ENCODE measurements around the gene TOGARAM2. TPM values are rescaled to one million over a fixed set of nuclear protein-coding genes. Genes with fewer than 3 reads are reported as not detected.
A peak's percentile ranks its signal among the peaks of the same experiment; 100 is the strongest.

Gene TOGARAM2
- total and polyA plus RNA-seq, 2 experiments from 2014 or later, result 1.8 TPM

DNA sequence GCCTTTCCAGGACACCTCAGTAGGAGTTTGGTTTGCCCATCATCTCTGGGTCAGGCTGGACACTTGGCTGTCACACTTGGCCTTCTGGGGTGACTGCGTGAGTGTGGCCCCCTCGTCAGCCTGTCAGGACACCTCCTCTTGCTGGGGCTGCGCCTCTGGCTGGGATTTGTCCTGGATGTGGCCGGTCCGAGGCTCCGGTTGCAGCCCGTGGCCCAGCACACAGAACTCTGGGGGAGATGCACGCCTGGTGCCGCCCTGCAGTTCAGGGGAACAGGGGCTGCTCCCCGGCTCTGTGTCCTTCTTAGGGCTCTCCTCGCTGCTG is 83.6 kb downstream of the TOGARAM2 start (continued):
- TF ChIP-seq, protein P1, sequence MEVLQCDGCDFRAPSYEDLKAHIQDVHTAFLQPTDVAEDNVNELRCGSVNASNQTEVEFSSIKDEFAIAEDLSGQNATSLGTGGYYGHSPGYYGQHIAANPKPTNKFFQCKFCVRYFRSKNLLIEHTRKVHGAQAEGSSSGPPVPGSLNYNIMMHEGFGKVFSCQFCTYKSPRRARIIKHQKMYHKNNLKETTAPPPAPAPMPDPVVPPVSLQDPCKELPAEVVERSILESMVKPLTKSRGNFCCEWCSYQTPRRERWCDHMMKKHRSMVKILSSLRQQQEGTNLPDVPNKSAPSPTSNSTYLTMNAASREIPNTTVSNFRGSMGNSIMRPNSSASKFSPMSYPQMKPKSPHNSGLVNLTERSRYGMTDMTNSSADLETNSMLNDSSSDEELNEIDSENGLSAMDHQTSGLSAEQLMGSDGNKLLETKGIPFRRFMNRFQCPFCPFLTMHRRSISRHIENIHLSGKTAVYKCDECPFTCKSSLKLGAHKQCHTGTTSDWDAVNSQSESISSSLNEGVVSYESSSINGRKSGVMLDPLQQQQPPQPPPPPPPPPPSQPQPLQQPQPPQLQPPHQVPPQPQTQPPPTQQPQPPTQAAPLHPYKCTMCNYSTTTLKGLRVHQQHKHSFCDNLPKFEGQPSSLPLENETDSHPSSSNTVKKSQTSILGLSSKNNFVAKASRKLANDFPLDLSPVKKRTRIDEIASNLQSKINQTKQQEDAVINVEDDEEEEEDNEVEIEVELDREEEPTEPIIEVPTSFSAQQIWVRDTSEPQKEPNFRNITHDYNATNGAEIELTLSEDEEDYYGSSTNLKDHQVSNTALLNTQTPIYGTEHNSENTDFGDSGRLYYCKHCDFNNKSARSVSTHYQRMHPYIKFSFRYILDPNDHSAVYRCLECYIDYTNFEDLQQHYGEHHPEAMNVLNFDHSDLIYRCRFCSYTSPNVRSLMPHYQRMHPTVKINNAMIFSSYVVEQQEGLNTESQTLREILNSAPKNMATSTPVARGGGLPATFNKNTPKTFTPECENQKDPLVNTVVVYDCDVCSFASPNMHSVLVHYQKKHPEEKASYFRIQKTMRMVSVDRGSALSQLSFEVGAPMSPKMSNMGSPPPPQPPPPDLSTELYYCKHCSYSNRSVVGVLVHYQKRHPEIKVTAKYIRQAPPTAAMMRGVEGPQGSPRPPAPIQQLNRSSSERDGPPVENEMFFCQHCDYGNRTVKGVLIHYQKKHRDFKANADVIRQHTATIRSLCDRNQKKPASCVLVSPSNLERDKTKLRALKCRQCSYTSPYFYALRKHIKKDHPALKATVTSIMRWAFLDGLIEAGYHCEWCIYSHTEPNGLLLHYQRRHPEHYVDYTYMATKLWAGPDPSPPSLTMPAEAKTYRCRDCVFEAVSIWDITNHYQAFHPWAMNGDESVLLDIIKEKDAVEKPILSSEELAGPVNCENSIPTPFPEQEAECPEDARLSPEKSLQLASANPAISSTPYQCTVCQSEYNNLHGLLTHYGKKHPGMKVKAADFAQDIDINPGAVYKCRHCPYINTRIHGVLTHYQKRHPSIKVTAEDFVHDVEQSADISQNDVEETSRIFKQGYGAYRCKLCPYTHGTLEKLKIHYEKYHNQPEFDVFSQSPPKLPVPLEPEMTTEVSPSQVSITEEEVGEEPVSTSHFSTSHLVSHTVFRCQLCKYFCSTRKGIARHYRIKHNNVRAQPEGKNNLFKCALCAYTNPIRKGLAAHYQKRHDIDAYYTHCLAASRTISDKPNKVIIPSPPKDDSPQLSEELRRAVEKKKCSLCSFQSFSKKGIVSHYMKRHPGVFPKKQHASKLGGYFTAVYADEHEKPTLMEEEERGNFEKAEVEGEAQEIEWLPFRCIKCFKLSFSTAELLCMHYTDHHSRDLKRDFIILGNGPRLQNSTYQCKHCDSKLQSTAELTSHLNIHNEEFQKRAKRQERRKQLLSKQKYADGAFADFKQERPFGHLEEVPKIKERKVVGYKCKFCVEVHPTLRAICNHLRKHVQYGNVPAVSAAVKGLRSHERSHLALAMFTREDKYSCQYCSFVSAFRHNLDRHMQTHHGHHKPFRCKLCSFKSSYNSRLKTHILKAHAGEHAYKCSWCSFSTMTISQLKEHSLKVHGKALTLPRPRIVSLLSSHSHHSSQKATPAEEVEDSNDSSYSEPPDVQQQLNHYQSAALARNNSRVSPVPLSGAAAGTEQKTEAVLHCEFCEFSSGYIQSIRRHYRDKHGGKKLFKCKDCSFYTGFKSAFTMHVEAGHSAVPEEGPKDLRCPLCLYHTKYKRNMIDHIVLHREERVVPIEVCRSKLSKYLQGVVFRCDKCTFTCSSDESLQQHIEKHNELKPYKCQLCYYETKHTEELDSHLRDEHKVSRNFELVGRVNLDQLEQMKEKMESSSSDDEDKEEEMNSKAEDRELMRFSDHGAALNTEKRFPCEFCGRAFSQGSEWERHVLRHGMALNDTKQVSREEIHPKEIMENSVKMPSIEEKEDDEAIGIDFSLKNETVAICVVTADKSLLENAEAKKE (CRISPR knock-in tag; IDR thresholded peaks at IDR 0.05), result no peak
- no peak for TF ChIP-seq NANOG (IDR thresholded peaks at IDR 0.05; ENCODE audit: borderline replicate concordance)
- no peak for TF ChIP-seq EZH2 (IDR thresholded peaks at IDR 0.05; ENCODE audit: low read depth, unreplicated experiment)
- TF ChIP-seq, protein P2, sequence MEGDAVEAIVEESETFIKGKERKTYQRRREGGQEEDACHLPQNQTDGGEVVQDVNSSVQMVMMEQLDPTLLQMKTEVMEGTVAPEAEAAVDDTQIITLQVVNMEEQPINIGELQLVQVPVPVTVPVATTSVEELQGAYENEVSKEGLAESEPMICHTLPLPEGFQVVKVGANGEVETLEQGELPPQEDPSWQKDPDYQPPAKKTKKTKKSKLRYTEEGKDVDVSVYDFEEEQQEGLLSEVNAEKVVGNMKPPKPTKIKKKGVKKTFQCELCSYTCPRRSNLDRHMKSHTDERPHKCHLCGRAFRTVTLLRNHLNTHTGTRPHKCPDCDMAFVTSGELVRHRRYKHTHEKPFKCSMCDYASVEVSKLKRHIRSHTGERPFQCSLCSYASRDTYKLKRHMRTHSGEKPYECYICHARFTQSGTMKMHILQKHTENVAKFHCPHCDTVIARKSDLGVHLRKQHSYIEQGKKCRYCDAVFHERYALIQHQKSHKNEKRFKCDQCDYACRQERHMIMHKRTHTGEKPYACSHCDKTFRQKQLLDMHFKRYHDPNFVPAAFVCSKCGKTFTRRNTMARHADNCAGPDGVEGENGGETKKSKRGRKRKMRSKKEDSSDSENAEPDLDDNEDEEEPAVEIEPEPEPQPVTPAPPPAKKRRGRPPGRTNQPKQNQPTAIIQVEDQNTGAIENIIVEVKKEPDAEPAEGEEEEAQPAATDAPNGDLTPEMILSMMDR (conservative IDR thresholded peaks at IDR 0.05; ENCODE audit: low read depth in 2 of 2), result no peak

DNA sequence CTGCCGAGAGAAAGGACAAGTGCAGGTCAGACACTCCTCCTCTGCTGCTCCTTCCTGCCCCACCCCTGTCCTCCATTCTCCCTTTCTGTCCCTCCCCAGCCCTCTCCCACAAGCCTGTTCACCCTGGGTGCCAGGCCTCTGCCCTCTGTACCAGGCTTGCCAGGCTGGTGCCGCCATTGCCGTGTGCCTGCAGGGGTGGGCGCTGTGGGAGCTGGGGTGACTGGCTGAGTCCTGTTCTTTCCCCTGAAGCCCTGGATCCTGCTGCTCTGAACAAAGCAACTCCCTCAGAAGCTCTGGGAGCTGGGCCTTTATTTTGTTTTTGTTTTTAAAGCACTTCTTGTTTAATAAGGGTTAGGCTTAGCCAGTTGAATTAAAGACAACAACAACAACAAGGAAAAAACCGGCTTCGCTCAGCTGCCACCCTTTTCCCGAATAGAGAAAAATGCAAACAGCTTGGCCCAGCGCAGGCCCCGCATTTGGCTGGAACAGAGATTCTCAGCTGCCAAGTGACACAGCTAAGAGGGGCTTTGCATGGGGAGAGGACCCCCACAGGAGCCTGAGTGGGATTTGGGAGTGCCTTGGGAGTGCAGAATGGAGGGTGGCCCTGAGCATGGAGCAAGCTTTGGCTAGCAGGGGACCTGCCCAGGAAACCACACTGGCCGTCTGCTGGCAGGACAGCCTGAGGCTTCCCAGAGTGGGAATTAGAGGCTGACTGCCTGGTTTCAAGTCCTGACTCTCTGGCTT is 84.1 kb downstream of the TOGARAM2 start:
- Histone ChIP-seq H3K79me2 (replicated peaks; ENCODE audit: insufficient read depth) (no peaks in the 10 kb centered on the region), H2AFZ (peak overlapping the region; percentile 84), H3K4me2 (no peak overlapping the region), H3K4me3 (no peak overlapping the region), H4K20me1 (replicated peaks; ENCODE audit: insufficient read depth) (no peaks in the 10 kb centered on the region), H3K27me3 (ENCODE audit: insufficient read depth) (no peaks in the 10 kb centered on the region), H3K36me3 (ENCODE audit: insufficient read depth) (no peaks in the 10 kb centered on the region), H3K4me1 (ENCODE audit: insufficient read depth) (no peaks in the 10 kb centered on the region; the same call in 1 of the 2 replicates), H3K9me2 (ENCODE audit: insufficient read depth) (no peaks in the 10 kb centered on the region), H3K27ac (ENCODE audit: low read depth) (no peak overlapping the region), H3F3A (replicated peaks; ENCODE audit: low read depth) (no peaks in the 10 kb centered on the region)
- Mint-ChIP-seq H3K4me3 (no peak overlapping the region), H3K36me3 (ENCODE audit: low read depth) (no peaks in the 10 kb centered on the region), H3K27me3 (ENCODE audit: insufficient read depth, low read depth, poor library complexity) (peaks cover 8% of the 10 kb centered on the region), H3K4me1 (peaks cover 17% of the 10 kb centered on the region), H3K27ac (no peak overlapping the region), H3K9me3 (no peaks in the 10 kb centered on the region)
- DNase-seq (ENCODE audit: low spot score), result no peak
- peak; percentile 77 for ATAC-seq
- TF ChIP-seq CREB1 (CRISPR knock-in tag; IDR thresholded peaks at IDR 0.05; ENCODE audit: low read depth) (no peak), ZNF114 (CRISPR knock-in tag; IDR thresholded peaks at IDR 0.05) (no peak), JUNB (IDR thresholded peaks at IDR 0.05; ENCODE audit: unreplicated experiment) (no peak), POLR2AphosphoS5 (IDR thresholded peaks at IDR 0.05; ENCODE audit: low read depth) (no peak), NANOG (IDR thresholded peaks at IDR 0.05; ENCODE audit: borderline replicate concordance) (no peak), ZNF331 (CRISPR knock-in tag; IDR thresholded peaks at IDR 0.05; ENCODE audit: low read depth) (no peak), EZH2 (IDR thresholded peaks at IDR 0.05; ENCODE audit: low read depth, unreplicated experiment) (no peak)
- TF ChIP-seq, protein P2 (conservative IDR thresholded peaks at IDR 0.05; ENCODE audit: low read depth in 2 of 2), result no peak
- TF ChIP-seq, protein P3, sequence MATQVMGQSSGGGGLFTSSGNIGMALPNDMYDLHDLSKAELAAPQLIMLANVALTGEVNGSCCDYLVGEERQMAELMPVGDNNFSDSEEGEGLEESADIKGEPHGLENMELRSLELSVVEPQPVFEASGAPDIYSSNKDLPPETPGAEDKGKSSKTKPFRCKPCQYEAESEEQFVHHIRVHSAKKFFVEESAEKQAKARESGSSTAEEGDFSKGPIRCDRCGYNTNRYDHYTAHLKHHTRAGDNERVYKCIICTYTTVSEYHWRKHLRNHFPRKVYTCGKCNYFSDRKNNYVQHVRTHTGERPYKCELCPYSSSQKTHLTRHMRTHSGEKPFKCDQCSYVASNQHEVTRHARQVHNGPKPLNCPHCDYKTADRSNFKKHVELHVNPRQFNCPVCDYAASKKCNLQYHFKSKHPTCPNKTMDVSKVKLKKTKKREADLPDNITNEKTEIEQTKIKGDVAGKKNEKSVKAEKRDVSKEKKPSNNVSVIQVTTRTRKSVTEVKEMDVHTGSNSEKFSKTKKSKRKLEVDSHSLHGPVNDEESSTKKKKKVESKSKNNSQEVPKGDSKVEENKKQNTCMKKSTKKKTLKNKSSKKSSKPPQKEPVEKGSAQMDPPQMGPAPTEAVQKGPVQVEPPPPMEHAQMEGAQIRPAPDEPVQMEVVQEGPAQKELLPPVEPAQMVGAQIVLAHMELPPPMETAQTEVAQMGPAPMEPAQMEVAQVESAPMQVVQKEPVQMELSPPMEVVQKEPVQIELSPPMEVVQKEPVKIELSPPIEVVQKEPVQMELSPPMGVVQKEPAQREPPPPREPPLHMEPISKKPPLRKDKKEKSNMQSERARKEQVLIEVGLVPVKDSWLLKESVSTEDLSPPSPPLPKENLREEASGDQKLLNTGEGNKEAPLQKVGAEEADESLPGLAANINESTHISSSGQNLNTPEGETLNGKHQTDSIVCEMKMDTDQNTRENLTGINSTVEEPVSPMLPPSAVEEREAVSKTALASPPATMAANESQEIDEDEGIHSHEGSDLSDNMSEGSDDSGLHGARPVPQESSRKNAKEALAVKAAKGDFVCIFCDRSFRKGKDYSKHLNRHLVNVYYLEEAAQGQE (IDR thresholded peaks at IDR 0.05; ENCODE audit: unreplicated experiment), result no peak

Data from GM23338 (cell line).